GM12892 (cell line): Measurements from ENCODE around the gene RHBDL2.
"Not testable (repeated sequence)": the region's sequence is repeated elsewhere in the genome, so short reads cannot be mapped to it uniquely, and the experiment has no call there.

Experiments
- POLR2A ChIP-seq: IDR thresholded peaks from 2 replicates; pipeline ENCODE4 v1.6.1; 2011; ENCODE audit warnings: low read depth, low read length, control low read depth
- POLR2AphosphoS5 ChIP-seq: IDR thresholded peaks from 2 replicates; pipeline ENCODE4 v1.6.1; 2011; ENCODE audit warnings: low read depth, low read length, control low read depth

GRCh38 chr1:38914908-38915307 lies 26.7 kb downstream of the RHBDL2 start:
- TF ChIP-seq POLR2A, POLR2AphosphoS5: not testable (repeated sequence)
